Heart left ventricle (tissue), 13 donors: Measurements from ENCODE around the gene DNMT3B.

Experiments used
- POLR2A ChIP-seq, 2 donors: fragments of 450-650 bp; IDR thresholded peaks; one replicate each; pipeline ENCODE4 v1.6.1; 2017; ENCODE audit warnings: antibody characterized with exemption in 2 of 2, mild to moderate bottlenecking in 2 of 2, moderate library complexity in 2 of 2
- TF ChIP-seq, protein P1 (sequence below), 12 donors: fragments of 200-600 bp; sonication (generic) in 4 of 12; IDR thresholded peaks; one replicate each; pipeline versions ENCODE4 v1.5.0 to v1.8.0; 2018 to 2022; ENCODE audit warnings: antibody characterized with exemption in 12 of 12, mild to moderate bottlenecking in 5 of 12
- donor health status: ischemic (EF 13 %, LVEDD 7.1; RV severe dilation, severe dysfunction).
- donor health status: DM: no; HTN: yes; CAD: no.
- donor health status: DM: no; HTN: no; CAD: no.
- donor health status: ischemic (EF 25% LVEDD 6.9; RV normal size, moderate dysfunction).
- donor health status: ischemic (EF 25% LVEDD 5.7; RV mildly dilated, moderate dysfunction).
- donor health status: ischemic (EF 35%, LVEDD 5.7; RV mildly dilated, moderate dysfunction).
- donor health status: nonischemic (EF 11% LVEDD 7.7; RV severe dilation, severe dysfunction).
- donor health status: DM: yes; HTN: yes; CAD: no.
- donor health status: PGD.
- donor health status: ischemic (EF 29% LVEDD 5.4; RV normal size, mild dysfunction).
- donor health status: nonischemic (EF 23%, LVEDD 6.1; RV moderate dilation, normal function).

DNA sequence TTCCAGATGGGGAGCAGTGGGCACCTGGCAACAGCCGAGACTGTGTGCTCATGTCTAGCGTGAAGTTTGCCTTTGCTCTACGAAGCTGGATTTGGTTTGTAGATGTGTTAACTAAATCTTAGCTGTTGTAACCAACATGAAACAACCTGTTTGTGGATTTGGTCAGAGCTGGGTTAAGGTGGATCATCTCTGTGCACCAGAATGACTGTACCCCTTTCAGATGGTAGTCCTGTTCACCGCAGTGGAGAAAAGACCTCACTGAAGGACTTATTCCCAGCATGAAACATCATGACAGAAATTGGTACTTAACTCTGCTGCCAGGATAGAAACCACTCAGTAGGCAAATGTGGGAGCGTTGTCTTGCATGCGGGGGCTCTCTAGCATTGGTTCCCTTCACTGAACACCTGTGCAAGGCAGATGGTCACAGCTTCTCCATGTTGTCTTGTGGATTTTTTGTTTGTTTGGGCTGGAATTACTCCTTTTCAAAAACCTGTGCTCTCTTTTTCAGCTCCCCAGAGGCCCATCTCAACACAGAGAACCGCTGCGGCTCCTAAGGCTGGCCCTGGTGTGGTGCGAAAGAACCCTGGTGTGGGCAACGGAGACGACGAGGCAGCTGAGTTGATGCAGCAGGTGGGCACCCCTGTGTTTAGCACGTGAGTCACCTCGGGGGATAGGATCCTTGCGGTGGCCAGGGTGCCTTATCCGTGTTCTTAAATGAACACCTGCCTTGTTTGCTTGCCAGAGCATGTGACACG lies 77.2 kb downstream of the DNMT3B start:
- TF ChIP-seq, protein P1, sequence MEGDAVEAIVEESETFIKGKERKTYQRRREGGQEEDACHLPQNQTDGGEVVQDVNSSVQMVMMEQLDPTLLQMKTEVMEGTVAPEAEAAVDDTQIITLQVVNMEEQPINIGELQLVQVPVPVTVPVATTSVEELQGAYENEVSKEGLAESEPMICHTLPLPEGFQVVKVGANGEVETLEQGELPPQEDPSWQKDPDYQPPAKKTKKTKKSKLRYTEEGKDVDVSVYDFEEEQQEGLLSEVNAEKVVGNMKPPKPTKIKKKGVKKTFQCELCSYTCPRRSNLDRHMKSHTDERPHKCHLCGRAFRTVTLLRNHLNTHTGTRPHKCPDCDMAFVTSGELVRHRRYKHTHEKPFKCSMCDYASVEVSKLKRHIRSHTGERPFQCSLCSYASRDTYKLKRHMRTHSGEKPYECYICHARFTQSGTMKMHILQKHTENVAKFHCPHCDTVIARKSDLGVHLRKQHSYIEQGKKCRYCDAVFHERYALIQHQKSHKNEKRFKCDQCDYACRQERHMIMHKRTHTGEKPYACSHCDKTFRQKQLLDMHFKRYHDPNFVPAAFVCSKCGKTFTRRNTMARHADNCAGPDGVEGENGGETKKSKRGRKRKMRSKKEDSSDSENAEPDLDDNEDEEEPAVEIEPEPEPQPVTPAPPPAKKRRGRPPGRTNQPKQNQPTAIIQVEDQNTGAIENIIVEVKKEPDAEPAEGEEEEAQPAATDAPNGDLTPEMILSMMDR (IDR thresholded peaks at IDR 0.05): no peak
- TF ChIP-seq POLR2A (IDR thresholded peaks at IDR 0.05): no peak
